Measurements from ENCODE around the gene CDH13.

- TF ChIP-seq POLR2A (IDR thresholded peaks at IDR 0.05): no peak
- TF ChIP-seq, protein P1, sequence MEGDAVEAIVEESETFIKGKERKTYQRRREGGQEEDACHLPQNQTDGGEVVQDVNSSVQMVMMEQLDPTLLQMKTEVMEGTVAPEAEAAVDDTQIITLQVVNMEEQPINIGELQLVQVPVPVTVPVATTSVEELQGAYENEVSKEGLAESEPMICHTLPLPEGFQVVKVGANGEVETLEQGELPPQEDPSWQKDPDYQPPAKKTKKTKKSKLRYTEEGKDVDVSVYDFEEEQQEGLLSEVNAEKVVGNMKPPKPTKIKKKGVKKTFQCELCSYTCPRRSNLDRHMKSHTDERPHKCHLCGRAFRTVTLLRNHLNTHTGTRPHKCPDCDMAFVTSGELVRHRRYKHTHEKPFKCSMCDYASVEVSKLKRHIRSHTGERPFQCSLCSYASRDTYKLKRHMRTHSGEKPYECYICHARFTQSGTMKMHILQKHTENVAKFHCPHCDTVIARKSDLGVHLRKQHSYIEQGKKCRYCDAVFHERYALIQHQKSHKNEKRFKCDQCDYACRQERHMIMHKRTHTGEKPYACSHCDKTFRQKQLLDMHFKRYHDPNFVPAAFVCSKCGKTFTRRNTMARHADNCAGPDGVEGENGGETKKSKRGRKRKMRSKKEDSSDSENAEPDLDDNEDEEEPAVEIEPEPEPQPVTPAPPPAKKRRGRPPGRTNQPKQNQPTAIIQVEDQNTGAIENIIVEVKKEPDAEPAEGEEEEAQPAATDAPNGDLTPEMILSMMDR (IDR thresholded peaks at IDR 0.05): no peak
Measured at GRCh38 chr16:82891918-82892317, 265.1 kb downstream of the CDH13 start.

Data from body of pancreas (tissue), 4 donors.